ENCODE measurements around the gene GIGYF2. TPM values are rescaled to one million over a fixed set of nuclear protein-coding genes. Genes with fewer than 3 reads are reported as not detected.

Gene GIGYF2
- total and polyA plus RNA-seq, 4 experiments from 2014 or later: 6.7 to 89.6 (median 59.0) TPM

DNA sequence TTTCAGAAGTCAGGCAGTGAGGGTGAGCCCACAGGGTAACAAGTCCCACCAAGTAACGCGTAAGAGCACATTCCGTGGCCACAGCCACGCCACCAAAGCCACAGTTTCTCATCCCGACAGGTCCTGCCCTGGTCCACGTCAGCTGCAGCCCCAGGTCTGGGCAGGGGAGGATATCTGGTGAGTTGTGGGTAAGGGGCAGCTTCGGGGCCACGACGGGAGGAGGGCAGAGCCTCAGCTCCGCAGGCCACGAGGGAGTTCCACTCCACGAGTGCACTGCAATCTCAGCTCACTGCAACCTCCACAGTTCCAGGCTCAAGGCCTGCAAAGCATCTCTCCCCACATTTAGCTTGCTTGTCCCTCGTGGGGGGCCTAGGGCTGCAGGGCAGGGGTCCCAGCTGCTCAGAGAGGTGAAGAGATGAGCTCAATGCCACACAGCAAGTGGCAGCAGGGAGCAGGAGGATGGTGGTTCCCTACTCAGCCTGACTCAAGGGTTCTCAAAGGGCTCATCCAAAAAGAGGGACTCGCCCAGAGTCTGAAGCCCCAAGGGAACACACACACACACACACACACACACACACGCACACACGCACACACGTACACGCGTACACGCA, 185.5 kb downstream of the GIGYF2 start:
- H3K9me3 ChIP-seq (ENCODE audit: control insufficient read depth in 1 of 2, low read length in 2 of 2): no peaks in the 10 kb centered on the region
- H3K9me3 Mint-ChIP-seq: no peaks in the 10 kb centered on the region
- no peak overlapping the region for H3K4me3 Mint-ChIP-seq
- CTCF ChIA-PET (ENCODE audit: partially characterized antibody): no interaction called here
- H3K27me3 ChIP-seq (ENCODE audit: insufficient read depth, low read length): no peaks in the 10 kb centered on the region
- intact Hi-C loops (cut with micrococcal nuclease): no loop called here
- no peaks in the 10 kb centered on the region for H3K36me3 ChIP-seq (ENCODE audit: insufficient read depth, low read length)
- peaks cover 0 to 3% (median 0%) of the 10 kb centered on the region in 4 donors for H3K4me1 Mint-ChIP-seq
- H3K27ac Mint-ChIP-seq: no peak overlapping the region
- no peak overlapping the region for H3K4me3 ChIP-seq (ENCODE audit: low read length in 2 of 2)
- POLR2A ChIA-PET (ENCODE audit: partially characterized antibody): no interaction called here
- peaks cover 0 to 4% of the 10 kb centered on the region in 2 donors for H3K27me3 Mint-ChIP-seq
- peak in 1 of 5 donors; percentile 19 for DNase-seq
- H3K36me3 Mint-ChIP-seq: no peaks in the 10 kb centered on the region
- H3K27ac ChIP-seq (ENCODE audit: low read depth, low read length): no peak overlapping the region
- H3K4me1 ChIP-seq (ENCODE audit: insufficient read depth, low read length): no peaks in the 10 kb centered on the region

DNA sequence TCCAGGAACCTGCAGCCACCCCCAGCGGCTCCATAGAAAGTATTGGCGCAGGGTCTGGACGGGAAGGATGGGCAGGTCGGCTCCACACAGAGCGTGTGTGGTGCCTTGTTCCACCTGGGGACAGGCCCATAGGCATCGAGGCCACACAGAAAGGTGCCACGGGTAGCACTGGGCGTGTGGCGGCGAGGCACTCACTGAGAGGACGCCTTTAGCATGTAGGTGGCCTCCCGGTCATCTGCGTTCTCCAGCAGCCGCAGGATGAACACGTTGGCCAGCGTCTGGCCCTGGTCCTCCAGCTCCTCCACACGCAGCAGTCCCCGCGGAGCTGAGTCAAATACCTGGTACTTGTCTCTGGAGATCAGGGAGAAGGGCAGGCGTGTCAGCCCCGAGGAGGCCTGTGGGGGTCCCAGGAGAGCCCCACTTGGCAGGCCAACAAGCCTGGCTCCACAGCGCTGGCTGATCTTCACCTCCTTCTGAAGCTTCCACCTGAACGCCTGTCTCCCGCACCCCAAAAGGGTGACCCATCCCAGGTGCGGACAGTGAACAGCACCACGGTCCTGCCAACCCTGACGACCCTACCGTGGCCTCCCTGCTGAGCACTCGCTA, 186.1 kb downstream of the GIGYF2 start:
- CTCF ChIA-PET (ENCODE audit: partially characterized antibody): no interaction called here
- Mint-ChIP-seq H3K36me3 (no peaks in the 10 kb centered on the region), H3K27ac (no peak overlapping the region), H3K9me3 (no peaks in the 10 kb centered on the region), H3K4me1 (no peaks in the 10 kb centered on the region), H3K27me3 (peaks cover 2 to 3% of the 10 kb centered on the region in 2 donors), H3K4me3 (no peak overlapping the region)
- Histone ChIP-seq H3K4me3 (ENCODE audit: low read length in 2 of 2) (no peak overlapping the region), H3K9me3 (ENCODE audit: control insufficient read depth in 1 of 2, low read length in 2 of 2) (no peaks in the 10 kb centered on the region), H3K27ac (ENCODE audit: low read depth, low read length) (no peak overlapping the region), H3K36me3 (ENCODE audit: insufficient read depth, low read length) (no peaks in the 10 kb centered on the region), H3K4me1 (ENCODE audit: insufficient read depth, low read length) (no peaks in the 10 kb centered on the region), H3K27me3 (ENCODE audit: insufficient read depth, low read length) (no peaks in the 10 kb centered on the region)
- DNase-seq: peak in 1 of 5 donors; percentile 21
- intact Hi-C loops (cut with micrococcal nuclease): no loop called here
- POLR2A ChIA-PET (ENCODE audit: partially characterized antibody): no interaction called here

GRCh38 chr2:232884001-232884421, 186.9 kb downstream of the GIGYF2 start:
- peaks cover 2 to 3% of the 10 kb centered on the region in 2 donors for H3K27me3 Mint-ChIP-seq
- Histone ChIP-seq H3K27ac (ENCODE audit: low read depth, low read length) (no peak overlapping the region), H3K36me3 (ENCODE audit: insufficient read depth, low read length) (no peaks in the 10 kb centered on the region), H3K9me3 (ENCODE audit: control insufficient read depth in 1 of 2, low read length in 2 of 2) (no peaks in the 10 kb centered on the region), H3K4me1 (ENCODE audit: insufficient read depth, low read length) (no peaks in the 10 kb centered on the region), H3K27me3 (ENCODE audit: insufficient read depth, low read length) (no peaks in the 10 kb centered on the region), H3K4me3 (ENCODE audit: low read length in 2 of 2) (no peak overlapping the region)
- H3K4me3 Mint-ChIP-seq: no peak overlapping the region
- no peaks in the 10 kb centered on the region for H3K36me3 Mint-ChIP-seq
- no peak for DNase-seq
- intact Hi-C loops (cut with micrococcal nuclease): no loop called here
- no peak overlapping the region for H3K27ac Mint-ChIP-seq
- CTCF ChIA-PET (ENCODE audit: partially characterized antibody): no interaction called here
- POLR2A ChIA-PET (ENCODE audit: partially characterized antibody): no interaction called here
- no peaks in the 10 kb centered on the region for H3K4me1 Mint-ChIP-seq
- no peaks in the 10 kb centered on the region for H3K9me3 Mint-ChIP-seq

GRCh38 chr2:232884549-232885263, 187.6 kb downstream of the GIGYF2 start:
- POLR2A ChIA-PET (ENCODE audit: partially characterized antibody): no interaction called here
- H3K27ac ChIP-seq (ENCODE audit: low read depth, low read length): no peak overlapping the region
- H3K4me1 ChIP-seq (ENCODE audit: insufficient read depth, low read length): no peaks in the 10 kb centered on the region
- DNase-seq: no peak
- intact Hi-C loops (cut with micrococcal nuclease): no loop called here
- H3K27me3 Mint-ChIP-seq: peaks cover 3% of the 10 kb centered on the region in 2 donors
- H3K4me3 Mint-ChIP-seq: no peak overlapping the region
- no peaks in the 10 kb centered on the region for H3K27me3 ChIP-seq (ENCODE audit: insufficient read depth, low read length)
- no peak overlapping the region for H3K27ac Mint-ChIP-seq
- no peak overlapping the region for H3K4me3 ChIP-seq (ENCODE audit: low read length in 2 of 2)
- H3K9me3 Mint-ChIP-seq: no peaks in the 10 kb centered on the region
- H3K4me1 Mint-ChIP-seq: no peaks in the 10 kb centered on the region
- no peaks in the 10 kb centered on the region for H3K9me3 ChIP-seq (ENCODE audit: control insufficient read depth in 1 of 2, low read length in 2 of 2)
- CTCF ChIA-PET (ENCODE audit: partially characterized antibody): no interaction called here
- no peaks in the 10 kb centered on the region for H3K36me3 Mint-ChIP-seq
- H3K36me3 ChIP-seq (ENCODE audit: insufficient read depth, low read length): no peaks in the 10 kb centered on the region

- intact Hi-C loops (cut with micrococcal nuclease): no loop called here
- Histone ChIP-seq H3K27me3 (ENCODE audit: insufficient read depth, low read length) (no peaks in the 10 kb centered on the region), H3K4me1 (ENCODE audit: insufficient read depth, low read length) (no peaks in the 10 kb centered on the region), H3K27ac (ENCODE audit: low read depth, low read length) (no peak overlapping the region), H3K4me3 (ENCODE audit: low read length in 2 of 2) (no peak overlapping the region), H3K9me3 (ENCODE audit: control insufficient read depth in 1 of 2, low read length in 2 of 2) (no peaks in the 10 kb centered on the region), H3K36me3 (ENCODE audit: insufficient read depth, low read length) (no peaks in the 10 kb centered on the region)
- CTCF ChIA-PET (ENCODE audit: partially characterized antibody): no interaction called here
- POLR2A ChIA-PET (ENCODE audit: partially characterized antibody): no interaction called here
- no peaks in the 10 kb centered on the region for H3K36me3 Mint-ChIP-seq
- peaks cover 5 to 6% of the 10 kb centered on the region in 2 donors for H3K27me3 Mint-ChIP-seq
- H3K4me1 Mint-ChIP-seq: no peaks in the 10 kb centered on the region
- no peaks in the 10 kb centered on the region for H3K9me3 Mint-ChIP-seq
- no peak for DNase-seq
- H3K27ac Mint-ChIP-seq: no peak overlapping the region
- H3K4me3 Mint-ChIP-seq: no peak overlapping the region
These were observed 188.3 kb downstream of the GIGYF2 start for GRCh38 chr2:232885264-232885961.

DNA sequence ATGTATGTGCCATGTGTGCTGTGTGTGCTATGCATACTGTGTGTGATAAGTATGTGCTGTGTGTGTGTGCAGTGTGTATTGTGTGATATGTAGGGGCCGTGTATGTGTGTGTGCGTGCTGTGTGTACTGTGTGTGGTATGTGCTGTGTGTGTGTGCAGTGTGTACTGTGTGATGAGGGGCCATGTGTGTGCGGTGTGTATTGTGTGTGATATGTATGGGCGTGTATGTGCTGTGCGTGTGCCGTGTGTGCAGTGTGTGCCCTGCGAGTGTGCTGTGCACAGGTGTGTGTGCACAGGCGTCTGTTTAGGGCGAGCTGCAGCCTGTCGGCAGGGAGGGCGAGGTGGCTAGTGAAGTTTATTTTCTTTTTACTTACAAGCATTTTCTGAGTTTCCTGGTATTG, 189.0 kb downstream of the GIGYF2 start:
- Histone ChIP-seq H3K36me3 (ENCODE audit: insufficient read depth, low read length) (no peaks in the 10 kb centered on the region), H3K27ac (ENCODE audit: low read depth, low read length) (no peak overlapping the region), H3K4me1 (ENCODE audit: insufficient read depth, low read length) (no peaks in the 10 kb centered on the region), H3K4me3 (ENCODE audit: low read length in 2 of 2) (no peak overlapping the region), H3K27me3 (ENCODE audit: insufficient read depth, low read length) (no peaks in the 10 kb centered on the region), H3K9me3 (ENCODE audit: control insufficient read depth in 1 of 2, low read length in 2 of 2) (no peaks in the 10 kb centered on the region)
- ChIA-PET CTCF (ENCODE audit: partially characterized antibody) (no interaction called here), POLR2A (ENCODE audit: partially characterized antibody) (no interaction called here)
- Mint-ChIP-seq H3K9me3 (no peaks in the 10 kb centered on the region), H3K4me1 (peaks cover 0 to 1% (median 0%) of the 10 kb centered on the region in 4 donors), H3K27ac (peak overlapping the region in 2 of 7 donors; percentile 39 to 65), H3K27me3 (peaks cover 11 to 12% of the 10 kb centered on the region in 2 donors), H3K36me3 (no peaks in the 10 kb centered on the region), H3K4me3 (peak overlapping the region in 1 of 8 donors; percentile 11)
- intact Hi-C loops (cut with micrococcal nuclease): no loop called here
- DNase-seq: no peak

- POLR2A ChIA-PET (ENCODE audit: partially characterized antibody): no interaction called here
- H3K27me3 ChIP-seq (ENCODE audit: insufficient read depth, low read length): no peaks in the 10 kb centered on the region
- Mint-ChIP-seq H3K27me3 (peaks cover 11 to 15% of the 10 kb centered on the region in 2 donors), H3K36me3 (no peaks in the 10 kb centered on the region), H3K4me3 (no peak overlapping the region), H3K27ac (no peak overlapping the region), H3K9me3 (no peaks in the 10 kb centered on the region), H3K4me1 (peaks cover 0 to 1% (median 0%) of the 10 kb centered on the region in 4 donors)
- no peaks in the 10 kb centered on the region for H3K9me3 ChIP-seq (ENCODE audit: control insufficient read depth in 1 of 2, low read length in 2 of 2)
- CTCF ChIA-PET (ENCODE audit: partially characterized antibody): no interaction called here
- intact Hi-C loops (cut with micrococcal nuclease): no loop called here
- no peak for DNase-seq
- H3K4me1 ChIP-seq (ENCODE audit: insufficient read depth, low read length): no peaks in the 10 kb centered on the region
- H3K36me3 ChIP-seq (ENCODE audit: insufficient read depth, low read length): no peaks in the 10 kb centered on the region
- no peak overlapping the region for H3K4me3 ChIP-seq (ENCODE audit: low read length in 2 of 2)
- H3K27ac ChIP-seq (ENCODE audit: low read depth, low read length): no peak overlapping the region
These were observed 189.5 kb downstream of the GIGYF2 start for GRCh38 chr2:232886632-232887031.
